Fibroblast of upper back skin (primary cell): ENCODE data around the gene GPR101.

Experiments used
- DNase-seq: peaks from one replicate; pipeline ENCODE4 v3.0.0-alpha.2; 2013

GPR101 gene, protein sequence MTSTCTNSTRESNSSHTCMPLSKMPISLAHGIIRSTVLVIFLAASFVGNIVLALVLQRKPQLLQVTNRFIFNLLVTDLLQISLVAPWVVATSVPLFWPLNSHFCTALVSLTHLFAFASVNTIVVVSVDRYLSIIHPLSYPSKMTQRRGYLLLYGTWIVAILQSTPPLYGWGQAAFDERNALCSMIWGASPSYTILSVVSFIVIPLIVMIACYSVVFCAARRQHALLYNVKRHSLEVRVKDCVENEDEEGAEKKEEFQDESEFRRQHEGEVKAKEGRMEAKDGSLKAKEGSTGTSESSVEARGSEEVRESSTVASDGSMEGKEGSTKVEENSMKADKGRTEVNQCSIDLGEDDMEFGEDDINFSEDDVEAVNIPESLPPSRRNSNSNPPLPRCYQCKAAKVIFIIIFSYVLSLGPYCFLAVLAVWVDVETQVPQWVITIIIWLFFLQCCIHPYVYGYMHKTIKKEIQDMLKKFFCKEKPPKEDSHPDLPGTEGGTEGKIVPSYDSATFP

DNA sequence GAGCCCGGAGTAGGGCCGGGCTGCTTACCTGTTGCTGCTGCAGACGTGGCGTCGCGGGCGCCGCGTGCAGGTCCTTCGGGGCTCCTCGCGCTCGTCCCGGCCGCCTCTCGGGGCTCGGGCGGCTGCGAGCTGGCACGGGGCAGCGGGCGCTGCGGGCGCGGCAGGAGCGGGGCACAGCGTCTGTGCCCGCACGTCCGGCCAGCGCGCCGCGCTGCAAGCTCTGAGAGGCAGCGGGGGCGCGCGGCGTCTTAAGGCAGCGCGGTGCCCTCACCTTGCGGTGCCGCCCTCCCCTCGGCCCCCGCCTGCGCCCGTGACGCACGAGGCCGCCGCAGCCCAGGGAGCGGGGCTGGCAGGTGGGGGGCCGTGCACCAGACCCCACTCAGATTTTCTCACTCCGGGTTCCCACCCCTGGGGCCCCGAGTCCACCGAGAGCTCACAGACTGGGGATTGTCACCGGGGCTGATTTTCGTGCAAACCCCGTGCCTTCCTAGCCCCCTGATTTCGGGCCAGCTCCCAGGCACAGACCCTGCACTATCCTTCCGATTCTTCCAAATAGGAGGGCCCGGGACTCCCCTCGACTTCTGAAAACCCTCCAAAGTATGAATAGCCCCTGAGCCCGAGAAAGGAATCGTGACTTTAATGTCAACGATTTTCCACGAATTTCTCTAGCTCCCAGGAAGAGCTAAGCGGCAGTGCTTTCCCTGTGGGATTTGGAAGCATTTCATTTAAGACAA lies at the start of gene GPR101:
TSS of gene GPR101 (minus strand) at position 222 of the 734 bp plus-strand sequence. CDS start 2,321 bp downstream, outside the sequence.
- no peak for DNase-seq

DNA sequence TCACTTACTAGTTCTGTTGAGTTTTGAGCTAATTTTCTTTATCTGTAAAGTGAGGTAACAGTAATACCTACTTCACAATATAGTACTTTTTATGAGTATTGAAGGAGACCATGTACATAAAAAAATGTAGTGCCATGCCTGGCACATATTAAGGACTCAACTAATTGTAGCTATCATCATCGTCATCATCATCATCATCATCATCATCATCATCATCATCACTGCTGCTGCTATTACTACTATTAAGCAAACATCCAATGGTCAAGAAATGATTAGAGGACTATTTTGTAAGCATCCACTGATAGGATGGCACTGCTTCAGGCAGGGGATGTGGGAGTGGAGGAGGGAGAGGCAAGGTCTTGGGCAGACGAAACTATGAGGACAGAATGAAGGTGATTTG lies 47.4 kb upstream of the GPR101 start:
- DNase-seq = no peak

DNA sequence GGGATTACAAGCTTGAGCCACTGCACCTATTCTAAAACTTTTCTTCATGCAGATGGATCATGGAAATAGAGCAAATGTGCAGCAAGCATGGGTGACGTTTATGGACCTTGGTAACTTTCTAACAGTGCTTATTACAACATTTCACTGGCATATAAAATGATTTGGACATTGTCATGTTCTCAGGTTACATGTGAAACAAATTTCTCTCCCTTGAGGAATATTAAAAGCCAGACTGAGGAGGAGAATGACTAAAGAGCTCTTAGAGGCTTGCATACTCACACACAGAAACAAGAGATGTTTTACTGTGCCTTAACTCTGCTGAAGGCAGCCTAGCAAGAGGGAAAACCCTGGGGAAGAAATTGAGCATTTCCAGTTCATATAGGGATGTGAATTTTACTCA lies 38.6 kb upstream of the GPR101 start:
- DNase-seq = no peak

DNA sequence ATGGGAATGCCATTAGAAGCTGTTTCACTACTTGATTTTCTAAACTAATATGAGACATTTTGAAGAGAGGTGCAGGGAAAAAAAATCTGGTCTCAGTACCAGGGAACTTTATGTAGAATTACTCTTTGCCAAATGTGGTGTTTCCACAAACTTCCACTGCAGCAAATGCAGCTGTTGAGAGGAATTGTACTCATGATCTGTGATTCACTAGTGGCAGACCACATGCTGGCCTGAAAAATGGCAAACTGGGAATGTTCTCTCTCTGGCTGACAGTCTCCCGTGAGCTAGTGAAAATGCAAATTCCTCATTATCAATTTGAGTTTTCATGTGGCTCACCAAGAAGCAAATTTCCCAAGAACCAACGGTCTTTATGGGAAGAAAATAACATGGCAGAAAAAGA lies 37.8 kb upstream of the GPR101 start:
- no peak for DNase-seq

DNA sequence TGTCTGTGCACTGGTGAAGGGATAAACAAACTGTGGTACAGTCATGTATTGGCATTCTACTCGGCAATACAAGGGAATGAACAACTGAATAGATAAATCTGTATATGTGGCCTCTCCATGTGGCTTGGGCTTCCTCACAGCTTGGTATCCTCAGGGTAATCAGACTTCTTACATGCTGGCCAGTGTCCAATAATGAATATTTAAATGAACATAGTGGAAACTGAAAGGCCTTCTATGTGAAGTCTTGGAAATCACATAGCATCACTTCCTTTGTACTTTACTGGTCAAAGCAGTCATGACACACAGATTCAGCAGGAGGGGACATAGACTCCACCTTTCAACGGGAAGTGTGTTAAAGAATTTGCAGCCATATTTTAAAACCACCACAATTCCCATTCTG lies 33.4 kb upstream of the GPR101 start:
- no peak for DNase-seq

DNA sequence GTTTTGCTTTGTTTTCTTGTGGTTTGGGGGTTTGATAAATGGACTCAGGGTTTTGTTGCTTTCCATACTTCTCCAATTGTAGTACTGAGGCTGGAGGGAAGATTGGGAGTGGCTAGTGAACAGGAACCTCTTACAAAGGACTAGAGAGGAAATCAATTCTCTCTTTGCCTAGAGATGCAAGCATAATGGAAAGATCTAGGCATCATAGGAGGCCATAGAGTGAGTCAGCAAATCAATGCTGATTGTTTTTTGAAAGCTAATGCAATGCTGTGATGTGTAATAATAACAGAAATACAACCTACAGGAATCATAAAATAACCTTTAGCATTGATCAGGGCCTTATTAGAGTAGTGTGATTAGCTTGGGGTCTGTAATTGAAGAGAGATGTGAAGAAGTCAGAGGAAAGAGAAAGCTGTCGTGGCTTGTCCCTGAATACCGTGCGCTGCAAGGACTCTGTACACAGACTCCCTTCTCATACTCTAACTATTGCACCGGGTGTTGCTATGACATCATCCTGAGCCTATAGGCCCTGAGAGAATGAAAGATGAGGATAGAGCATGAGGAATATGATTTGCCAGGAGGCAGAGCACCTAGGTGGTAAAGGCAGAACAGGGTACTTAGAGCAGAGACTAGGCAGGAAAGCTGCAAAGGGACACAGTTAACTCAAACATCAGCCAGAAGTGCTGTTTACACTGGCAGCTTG lies 29.3 kb upstream of the GPR101 start:
- no peak for DNase-seq

DNA sequence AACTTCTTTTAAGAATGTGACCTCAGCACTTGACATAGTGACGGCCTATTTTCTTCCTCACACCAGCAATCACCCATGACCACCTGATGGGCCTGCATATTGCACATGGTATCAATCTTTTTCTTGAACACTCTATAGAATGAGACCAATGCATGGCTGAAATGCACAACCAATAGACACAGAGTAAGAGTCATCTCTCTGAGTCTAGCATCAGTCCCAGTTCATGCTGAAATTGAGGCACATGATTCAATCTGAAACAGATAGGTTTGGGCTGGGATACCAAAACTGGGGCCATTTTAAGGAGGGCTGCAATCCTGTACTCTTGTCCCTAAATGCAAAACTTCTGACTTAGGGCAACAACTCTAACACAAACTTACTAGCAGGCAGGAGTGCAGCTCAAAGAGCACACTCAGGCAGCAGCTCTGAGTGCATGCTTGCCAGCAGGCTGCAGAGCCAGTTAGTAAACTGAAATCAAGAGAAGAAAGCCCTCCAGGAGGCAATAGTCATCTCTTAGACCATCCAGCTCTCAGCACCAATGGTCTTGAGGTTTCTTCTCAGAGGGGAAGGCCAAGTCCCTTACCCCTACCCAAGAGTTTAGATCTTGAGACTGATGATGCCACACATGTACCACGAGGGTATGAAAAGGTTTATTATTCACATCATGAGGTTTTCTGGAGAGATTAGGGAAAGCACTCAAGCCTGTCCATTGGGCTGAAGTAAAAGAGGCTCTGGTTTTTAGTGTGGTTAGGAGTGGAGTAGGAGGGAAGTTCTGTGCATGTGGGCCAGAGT lies 24.7 kb upstream of the GPR101 start:
- DNase-seq = no peak

DNA sequence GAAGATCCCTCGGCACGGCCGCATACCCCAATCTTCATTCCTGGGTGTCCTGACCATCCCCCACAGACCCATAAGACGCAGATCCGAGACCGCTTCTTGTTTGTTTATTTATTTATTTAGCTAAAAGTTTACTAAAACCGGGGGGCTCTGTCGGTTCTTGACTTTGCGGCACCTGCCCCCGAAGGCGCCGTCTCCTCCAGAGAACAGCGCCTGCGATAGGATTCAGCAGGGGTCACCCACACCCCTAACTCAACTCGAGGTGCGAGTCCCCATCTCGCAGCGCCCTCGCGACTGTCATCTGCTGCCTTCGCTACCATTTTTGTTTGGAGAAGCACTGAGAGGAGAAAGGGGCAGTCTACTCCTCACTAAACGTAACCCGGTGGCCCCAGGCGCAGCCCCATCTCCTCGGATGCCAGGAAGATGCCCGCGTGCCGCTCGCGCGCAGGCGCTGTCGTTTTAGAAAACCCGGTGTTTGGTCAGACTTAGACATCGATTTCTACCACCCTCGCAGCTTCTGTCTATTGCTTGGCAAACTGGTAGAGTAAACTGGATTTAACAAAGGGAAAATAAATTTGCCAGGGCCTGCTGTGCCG lies 18.9 kb upstream of the GPR101 start:
- no peak for DNase-seq

DNA sequence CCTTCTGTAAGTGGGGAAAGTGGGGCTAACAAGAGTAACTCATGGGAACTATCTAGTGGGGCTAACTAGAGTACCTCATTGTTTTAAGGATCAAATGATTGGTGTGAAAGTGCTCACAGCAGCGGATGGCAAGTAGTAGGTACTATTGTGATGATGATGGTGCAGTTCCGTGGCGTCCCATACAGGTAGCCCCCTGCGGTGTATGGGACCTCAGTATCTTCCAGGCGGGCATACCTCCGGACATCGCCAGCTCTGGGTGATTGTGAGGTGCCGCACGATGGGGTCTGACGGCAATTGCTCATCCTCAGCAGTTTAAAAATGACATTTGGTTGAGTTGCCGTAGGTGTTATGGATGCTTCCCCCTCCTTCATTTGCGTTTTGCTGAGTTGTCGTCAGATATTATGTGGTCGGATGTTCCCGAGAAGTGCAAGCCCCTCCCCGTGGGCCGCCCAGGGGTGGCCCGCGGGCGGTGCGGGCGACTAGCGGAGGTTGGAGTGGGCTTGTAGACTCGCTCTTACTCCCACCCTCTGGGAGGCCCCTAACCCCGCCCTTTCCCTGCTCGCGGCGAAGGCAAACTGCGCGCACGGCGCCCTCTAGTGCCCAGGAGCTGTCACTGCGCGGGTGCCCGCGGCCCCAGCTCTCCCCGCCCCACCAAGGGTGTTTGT lies 18.3 kb upstream of the GPR101 start:
- DNase-seq = peak; percentile 44

DNA sequence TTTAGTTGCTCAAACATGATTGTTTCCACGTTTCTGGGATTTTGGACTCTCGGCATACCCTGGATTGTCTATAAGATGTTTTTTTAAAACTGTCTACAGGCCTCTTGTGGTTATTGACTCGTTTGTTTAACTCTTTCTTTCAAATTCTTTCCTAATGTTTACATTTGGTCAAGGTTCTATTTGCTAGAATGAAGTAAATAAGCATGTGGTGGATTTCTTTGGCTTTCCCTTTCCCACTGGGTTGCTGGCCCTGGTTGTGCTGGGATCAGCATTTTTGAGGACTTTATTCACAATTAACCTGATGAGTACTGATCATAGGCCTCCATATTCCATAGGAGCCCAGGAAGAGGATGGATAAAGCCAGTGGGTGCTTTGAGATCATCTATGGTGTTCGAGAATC lies 11.1 kb upstream of the GPR101 start:
- DNase-seq = no peak

DNA sequence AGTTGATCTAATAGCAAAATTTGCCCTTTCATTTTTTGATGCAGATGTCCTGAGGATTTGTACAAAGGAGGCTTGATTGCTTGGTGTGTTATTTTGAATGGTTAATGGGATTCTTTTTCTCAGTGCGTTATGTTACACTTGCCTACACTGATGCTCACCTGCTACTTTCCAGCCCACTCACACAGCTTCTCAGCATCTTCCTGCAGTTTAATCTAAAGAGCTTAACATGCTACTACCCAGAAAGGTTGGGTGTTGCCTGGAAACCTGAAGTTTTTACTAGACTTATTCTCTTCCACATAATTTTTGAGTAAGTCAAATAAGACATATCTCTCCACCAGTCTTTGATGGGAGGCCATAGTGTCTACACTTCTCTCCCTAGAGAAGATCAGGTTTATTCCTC lies 9.9 kb upstream of the GPR101 start:
- DNase-seq = no peak

DNA sequence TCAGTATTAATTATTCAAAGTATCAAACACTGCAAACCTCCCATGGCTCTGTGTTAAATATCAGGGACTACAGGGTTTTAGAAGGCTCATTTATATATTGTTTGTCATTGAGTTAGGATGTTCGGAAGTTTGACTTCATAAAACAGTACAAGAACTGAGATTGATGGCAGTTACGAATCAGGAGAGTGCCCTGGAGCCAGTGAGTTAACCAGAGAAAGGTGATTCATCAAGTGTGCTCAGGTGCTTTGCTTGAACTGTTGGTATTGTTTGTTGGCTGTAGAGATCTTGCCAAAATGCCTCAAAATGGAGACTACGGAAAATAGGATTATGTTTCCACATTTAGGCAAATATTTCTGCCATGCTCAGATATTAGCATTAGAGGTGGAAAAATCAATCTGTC lies 7.5 kb upstream of the GPR101 start:
- no peak for DNase-seq

DNA sequence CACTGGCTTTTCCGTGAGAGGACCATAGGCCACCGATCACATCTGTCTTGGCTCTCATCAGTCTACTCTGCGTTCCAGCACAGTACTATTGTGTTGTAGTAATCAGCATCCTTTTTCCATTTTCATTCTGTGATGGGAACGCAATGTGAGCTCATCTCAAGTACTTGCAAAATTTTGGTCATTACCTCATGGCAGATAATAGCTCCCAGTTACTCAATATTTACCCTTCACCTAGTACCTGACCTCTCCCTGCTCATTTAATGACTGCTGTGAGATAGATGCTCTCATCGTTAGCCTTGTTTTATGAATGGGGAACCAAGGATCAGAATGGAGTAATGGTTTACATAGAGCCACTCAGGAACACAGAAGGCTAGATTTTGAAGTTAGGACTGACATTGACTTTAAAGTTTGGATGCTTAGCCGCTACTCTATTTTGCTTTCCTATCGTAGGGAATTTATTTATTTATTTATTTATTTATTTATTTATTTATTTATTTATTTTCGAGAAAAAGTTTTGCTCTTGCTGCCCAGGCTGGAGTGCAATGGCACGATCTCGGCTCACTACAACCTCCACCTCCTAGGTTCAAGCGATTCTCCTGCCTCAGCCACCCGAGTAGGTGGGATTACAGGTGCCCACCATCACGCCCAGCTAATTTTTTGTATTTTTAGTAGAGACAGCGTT lies 6.5 kb upstream of the GPR101 start:
- no peak for DNase-seq

DNA sequence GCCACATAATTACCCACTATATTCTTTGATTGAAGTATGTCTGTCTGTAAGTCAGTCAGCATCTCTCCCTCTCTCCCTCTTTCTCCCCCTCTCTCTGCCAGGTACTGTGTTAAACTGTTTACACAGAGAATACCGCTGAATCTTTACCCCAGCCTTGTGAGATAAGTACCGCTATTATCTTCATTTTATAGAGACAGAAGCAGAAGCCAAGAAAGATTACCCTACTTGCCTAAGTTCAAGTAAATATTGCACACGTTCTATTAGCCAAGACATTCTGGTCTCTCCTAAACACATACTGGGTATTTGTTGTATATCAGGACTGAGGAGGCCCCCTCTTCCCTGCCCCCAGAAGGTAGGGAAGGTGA lies 695 bp upstream of the GPR101 start:
- no peak for DNase-seq

DNA sequence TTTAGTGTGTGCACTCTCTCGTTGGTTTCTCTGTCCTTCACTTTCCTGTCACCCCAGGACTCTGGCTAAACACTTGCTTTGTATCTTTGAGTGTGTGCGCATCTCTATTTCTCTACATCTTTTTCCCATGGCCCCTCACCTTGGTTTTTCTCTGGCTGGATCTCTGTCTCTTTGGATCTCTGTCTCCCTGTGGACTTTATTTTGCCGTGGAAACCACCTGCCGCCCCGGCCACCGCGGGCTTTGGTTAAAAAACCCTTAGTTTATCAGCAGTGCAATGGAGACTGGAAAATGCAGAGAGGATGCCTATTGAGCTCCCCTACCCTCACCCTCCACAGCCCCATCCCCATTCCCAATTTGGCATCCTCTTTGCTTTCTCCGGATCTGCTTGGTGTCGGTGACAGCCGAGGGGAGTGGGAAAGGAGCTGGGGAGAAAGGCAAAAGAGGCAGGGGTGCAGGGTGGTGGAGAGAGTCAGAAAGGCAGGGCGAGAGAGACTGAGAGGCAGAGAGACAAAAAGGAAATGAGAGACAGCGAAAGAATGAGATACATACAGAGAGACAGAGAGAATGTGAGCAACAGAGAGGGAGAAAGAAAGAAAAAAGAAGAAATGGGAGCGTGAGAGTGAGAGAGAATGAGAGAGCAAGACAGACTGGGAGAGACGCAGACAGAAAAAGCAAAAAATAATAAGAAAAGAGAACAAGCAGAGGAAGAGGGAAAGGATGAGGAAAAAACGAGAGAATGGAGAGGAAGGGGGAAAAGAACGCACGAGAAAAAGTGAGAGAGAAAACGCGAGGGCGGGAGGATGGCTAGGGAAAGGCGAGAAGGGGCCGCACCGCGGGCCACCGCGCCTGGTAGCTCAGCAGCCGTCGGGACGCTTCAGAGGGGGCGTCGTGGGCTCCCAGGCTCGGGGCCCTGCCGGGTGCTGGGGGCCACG lies 688 bp downstream of the GPR101 start:
- DNase-seq = no peak

DNA sequence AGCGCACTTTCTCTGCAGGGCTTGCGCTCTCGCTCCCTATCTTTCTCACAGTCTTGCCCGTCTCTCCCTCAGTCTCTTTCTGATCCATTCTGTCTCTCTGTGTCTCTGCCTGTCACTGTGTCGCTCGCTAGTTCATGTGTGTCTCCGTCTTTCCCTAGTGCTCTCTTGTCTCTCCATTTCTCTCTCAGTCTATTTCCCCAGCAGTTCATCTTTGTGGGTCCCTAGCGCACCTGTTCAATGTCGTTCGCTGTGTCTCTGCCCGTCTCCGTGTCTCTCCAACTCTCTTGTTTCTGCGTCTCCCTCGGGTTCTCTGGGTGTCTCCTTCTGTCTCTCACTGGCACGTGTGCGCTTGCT lies 1.5 kb downstream of the GPR101 start:
- DNase-seq = no peak

DNA sequence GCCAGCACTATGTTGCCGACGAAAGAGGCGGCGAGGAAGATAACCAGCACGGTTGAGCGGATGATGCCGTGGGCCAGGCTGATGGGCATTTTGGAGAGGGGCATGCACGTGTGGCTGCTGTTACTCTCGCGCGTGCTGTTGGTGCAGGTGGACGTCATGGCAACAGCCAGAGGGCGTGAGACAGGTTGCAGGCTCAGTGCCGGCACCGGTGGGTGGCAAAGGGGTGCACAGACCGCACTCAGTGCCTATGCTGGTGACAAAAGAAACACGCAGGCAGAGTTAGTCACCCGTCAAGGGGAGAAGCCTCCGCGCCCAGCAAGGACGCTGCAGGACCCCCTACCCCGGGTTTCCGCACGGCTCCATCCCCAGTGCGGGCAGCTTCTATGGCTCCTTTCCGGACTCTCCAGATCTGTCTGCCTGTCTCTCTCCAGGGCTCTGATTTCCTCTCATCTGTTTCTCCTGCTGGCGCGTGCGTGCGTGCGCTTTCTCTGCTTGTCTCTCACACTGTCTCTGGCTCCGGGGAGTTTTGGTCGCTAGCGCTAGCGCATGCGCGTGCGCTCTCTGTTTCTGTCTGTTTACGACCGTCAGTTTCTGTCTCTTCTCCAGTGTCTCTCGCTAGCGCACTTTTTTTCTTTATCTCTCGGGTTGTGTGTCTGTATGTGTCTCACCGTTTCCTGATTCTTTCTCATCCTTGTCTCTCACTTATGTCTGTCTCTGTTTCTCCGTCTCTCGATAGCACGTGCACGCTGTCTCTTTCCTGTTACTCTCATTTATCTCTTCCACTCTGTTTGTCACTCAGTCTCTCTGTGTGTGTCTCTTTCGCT lies 2.1 kb downstream of the GPR101 start:
- DNase-seq = peak; percentile 34

DNA sequence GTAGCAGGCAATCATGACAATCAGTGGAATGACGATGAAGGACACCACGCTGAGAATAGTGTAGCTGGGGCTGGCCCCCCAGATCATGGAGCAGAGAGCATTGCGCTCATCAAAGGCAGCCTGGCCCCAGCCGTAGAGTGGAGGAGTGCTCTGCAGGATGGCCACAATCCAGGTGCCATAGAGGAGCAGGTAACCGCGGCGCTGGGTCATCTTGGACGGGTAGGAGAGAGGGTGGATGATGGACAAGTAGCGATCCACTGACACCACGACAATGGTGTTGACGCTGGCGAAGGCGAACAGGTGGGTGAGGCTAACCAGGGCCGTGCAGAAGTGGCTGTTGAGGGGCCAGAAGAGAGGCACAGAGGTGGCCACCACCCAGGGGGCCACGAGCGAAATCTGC lies 2.8 kb downstream of the GPR101 start:
- no peak for DNase-seq

DNA sequence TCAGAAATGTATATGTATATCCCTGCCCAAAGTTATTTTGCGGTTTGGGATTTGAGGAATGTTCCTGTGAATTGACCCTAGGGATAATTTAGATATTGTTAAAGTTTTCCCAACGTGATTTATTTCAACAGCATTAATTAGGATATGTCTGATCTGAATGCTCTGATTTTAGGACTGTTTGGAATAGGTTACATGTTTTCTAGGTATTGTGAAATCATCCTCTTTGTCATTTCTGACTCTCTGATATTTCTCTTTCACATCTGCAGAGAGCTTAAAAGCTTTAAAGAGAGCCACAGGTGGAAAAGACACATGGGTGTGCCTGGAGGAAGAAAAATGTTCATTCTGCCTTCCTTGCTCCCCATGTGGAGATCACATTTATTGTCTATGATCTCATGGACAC lies 5.1 kb downstream of the GPR101 start:
- no peak for DNase-seq
